Nephron (organoid): ENCODE results near the gene MUC15.

ENCODE experiments used
- H3K27ac Mint-ChIP-seq, 3 experiments: 2 replicates each; pipeline ENCODE4 v1.8.0; 2020; ENCODE audit warnings: mixed read lengths in 3 of 3, mild to moderate bottlenecking in 2 of 3, moderate library complexity in 1 of 3
- H3K27me3 Mint-ChIP-seq: 2 replicates; pipeline ENCODE4 v1.8.0; 2021; ENCODE audit warnings: low read depth, mild to moderate bottlenecking, moderate library complexity, mixed read lengths
- H3K36me3 Mint-ChIP-seq: 2 replicates; pipeline ENCODE4 v1.8.0; 2020; ENCODE audit warnings: low read depth, mixed read lengths
- H3K4me1 Mint-ChIP-seq: 2 replicates; pipeline ENCODE4 v1.8.0; 2020; ENCODE audit warnings: mixed read lengths
- H3K4me3 Mint-ChIP-seq, 3 experiments: 2 replicates each; pipeline ENCODE4 v1.8.0; 2020; ENCODE audit warnings: mild to moderate bottlenecking in 3 of 3, mixed read lengths in 3 of 3, moderate library complexity in 2 of 3
- H3K9me3 Mint-ChIP-seq: 2 replicates; pipeline ENCODE4 v1.8.0; 2020; ENCODE audit warnings: mixed read lengths
- CTCF ChIP-seq, 3 experiments: fragments of 200-600 bp; sonication (generic); IDR thresholded peaks; one replicate each; pipeline ENCODE4 v1.5.0; 2021; ENCODE audit warnings: antibody characterized with exemption in 3 of 3; ENCODE audit not compliant: unreplicated experiment in 3 of 3

Gene MUC15

GRCh38 chr11:26549176-26549575 is 22.9 kb downstream of the MUC15 start:
- H3K4me3 Mint-ChIP-seq, result no peak overlapping the region
- no peaks in the 10 kb centered on the region for H3K4me1 Mint-ChIP-seq
- no peak overlapping the region for H3K27ac Mint-ChIP-seq
- H3K27me3 Mint-ChIP-seq, result peaks cover 4% of the 10 kb centered on the region
- no peaks in the 10 kb centered on the region for H3K36me3 Mint-ChIP-seq
- TF ChIP-seq CTCF (IDR thresholded peaks at IDR 0.05; ENCODE audit: unreplicated experiment in 3 of 3), result no peak
- no peaks in the 10 kb centered on the region for H3K9me3 Mint-ChIP-seq

- H3K4me1 Mint-ChIP-seq, result no peaks in the 10 kb centered on the region
- no peak overlapping the region for H3K4me3 Mint-ChIP-seq
- TF ChIP-seq CTCF (IDR thresholded peaks at IDR 0.05; ENCODE audit: unreplicated experiment in 3 of 3), result no peak
These were observed 30.2 kb downstream of the MUC15 start for GRCh38 chr11:26541870-26542269.

GRCh38 chr11:26539517-26539916 is 32.5 kb downstream of the MUC15 start:
- Mint-ChIP-seq H3K4me1 (no peaks in the 10 kb centered on the region), H3K4me3 (no peak overlapping the region), H3K27me3 (no peaks in the 10 kb centered on the region), H3K27ac (no peak overlapping the region), H3K36me3 (peaks cover 4% of the 10 kb centered on the region), H3K9me3 (peaks cover 4% of the 10 kb centered on the region)
- no peak for TF ChIP-seq CTCF (IDR thresholded peaks at IDR 0.05; ENCODE audit: unreplicated experiment in 3 of 3)

More at GRCh38 chr11:26541870-26542269, 30.2 kb downstream of the MUC15 start:
- Mint-ChIP-seq H3K9me3 (peaks cover 4% of the 10 kb centered on the region), H3K27me3 (no peaks in the 10 kb centered on the region), H3K36me3 (peaks cover 4% of the 10 kb centered on the region), H3K27ac (no peak overlapping the region)

- Mint-ChIP-seq H3K27me3 (no peaks in the 10 kb centered on the region), H3K27ac (no peak overlapping the region), H3K4me1 (no peaks in the 10 kb centered on the region), H3K4me3 (no peak overlapping the region), H3K36me3 (peaks cover 4% of the 10 kb centered on the region), H3K9me3 (no peaks in the 10 kb centered on the region)
- TF ChIP-seq CTCF (IDR thresholded peaks at IDR 0.05; ENCODE audit: unreplicated experiment in 3 of 3), result no peak
These were observed 34.7 kb downstream of the MUC15 start for GRCh38 chr11:26537341-26537740.

GRCh38 chr11:26527685-26528084 is 44.4 kb downstream of the MUC15 start:
- TF ChIP-seq CTCF (IDR thresholded peaks at IDR 0.05; ENCODE audit: unreplicated experiment in 3 of 3), result no peak
- no peaks in the 10 kb centered on the region for H3K4me1 Mint-ChIP-seq
- peaks cover 3% of the 10 kb centered on the region for H3K9me3 Mint-ChIP-seq
- H3K27me3 Mint-ChIP-seq, result no peaks in the 10 kb centered on the region
- H3K36me3 Mint-ChIP-seq, result no peaks in the 10 kb centered on the region
- no peak overlapping the region for H3K4me3 Mint-ChIP-seq
- no peak overlapping the region for H3K27ac Mint-ChIP-seq

GRCh38 chr11:26522912-26523610 is 49.0 kb downstream of the MUC15 start:
- Mint-ChIP-seq H3K36me3 (peaks cover 4% of the 10 kb centered on the region), H3K27me3 (no peaks in the 10 kb centered on the region), H3K27ac (no peak overlapping the region), H3K4me3 (no peak overlapping the region), H3K4me1 (peaks cover 9% of the 10 kb centered on the region), H3K9me3 (peaks cover 3% of the 10 kb centered on the region)
- TF ChIP-seq CTCF (IDR thresholded peaks at IDR 0.05; ENCODE audit: unreplicated experiment in 3 of 3), result no peak
